Measurements from ENCODE around the gene ABHD2. TPM values are rescaled to one million over a fixed set of nuclear protein-coding genes. Genes with fewer than 3 reads are reported as not detected.

Gene ABHD2
- total RNA-seq, 1 experiment from 2014 or later: 15.6 TPM

DNA sequence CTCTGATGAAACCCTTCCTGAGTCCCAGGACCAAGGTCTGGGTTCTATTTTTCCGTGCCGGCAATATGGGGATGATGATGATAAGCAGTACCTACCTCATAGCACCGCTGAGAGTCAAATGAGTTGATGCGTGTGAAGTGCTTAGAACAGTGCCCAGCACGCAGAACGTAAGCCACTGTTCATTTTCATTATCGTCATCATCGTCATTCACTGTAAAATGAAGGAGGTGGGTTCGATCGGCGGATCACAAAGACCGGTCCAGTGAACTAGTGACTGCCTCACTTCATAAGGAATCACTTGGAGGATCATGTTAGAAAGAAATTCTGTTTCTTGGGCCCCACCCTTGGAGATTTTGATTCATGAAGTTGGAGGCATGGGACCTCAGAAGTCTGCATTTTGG is 88.9 kb downstream of the ABHD2 start:
- Mint-ChIP-seq H3K27me3 (ENCODE audit: low read depth) (no peaks in the 10 kb centered on the region), H3K4me1 (peaks cover 3 to 4% of the 10 kb centered on the region in 2 experiments; a peak in 3 of 4 replicates), H3K36me3 (ENCODE audit: insufficient read depth in 1 of 3, low read depth in 3 of 3) (no peaks in the 10 kb centered on the region; a peak in 1 of 7 replicates), H3K9me3 (no peaks in the 10 kb centered on the region), H3K4me3 (no peak overlapping the region), H3K27ac (no peak overlapping the region)
- TF ChIP-seq, protein P1, sequence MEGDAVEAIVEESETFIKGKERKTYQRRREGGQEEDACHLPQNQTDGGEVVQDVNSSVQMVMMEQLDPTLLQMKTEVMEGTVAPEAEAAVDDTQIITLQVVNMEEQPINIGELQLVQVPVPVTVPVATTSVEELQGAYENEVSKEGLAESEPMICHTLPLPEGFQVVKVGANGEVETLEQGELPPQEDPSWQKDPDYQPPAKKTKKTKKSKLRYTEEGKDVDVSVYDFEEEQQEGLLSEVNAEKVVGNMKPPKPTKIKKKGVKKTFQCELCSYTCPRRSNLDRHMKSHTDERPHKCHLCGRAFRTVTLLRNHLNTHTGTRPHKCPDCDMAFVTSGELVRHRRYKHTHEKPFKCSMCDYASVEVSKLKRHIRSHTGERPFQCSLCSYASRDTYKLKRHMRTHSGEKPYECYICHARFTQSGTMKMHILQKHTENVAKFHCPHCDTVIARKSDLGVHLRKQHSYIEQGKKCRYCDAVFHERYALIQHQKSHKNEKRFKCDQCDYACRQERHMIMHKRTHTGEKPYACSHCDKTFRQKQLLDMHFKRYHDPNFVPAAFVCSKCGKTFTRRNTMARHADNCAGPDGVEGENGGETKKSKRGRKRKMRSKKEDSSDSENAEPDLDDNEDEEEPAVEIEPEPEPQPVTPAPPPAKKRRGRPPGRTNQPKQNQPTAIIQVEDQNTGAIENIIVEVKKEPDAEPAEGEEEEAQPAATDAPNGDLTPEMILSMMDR (conservative IDR thresholded peaks at IDR 0.05): no peak
- H3K79me2 ChIP-seq (ENCODE audit: insufficient read depth, low read length): no peaks in the 10 kb centered on the region
- H2AK5ac ChIP-seq (ENCODE audit: insufficient read length, low read length): no peak overlapping the region
- no peak overlapping the region for H3K9ac ChIP-seq (ENCODE audit: extremely low read depth, insufficient read length, low read length)
- H3K23me2 ChIP-seq (ENCODE audit: insufficient read length, low read depth, low read length, poor library complexity, severe bottlenecking): no peaks in the 10 kb centered on the region
- no peak overlapping the region for H3K56ac ChIP-seq (ENCODE audit: insufficient read length, low read depth, low read length)
- no peak overlapping the region for H2BK15ac ChIP-seq (ENCODE audit: low read depth, low read length)
- H2BK12ac ChIP-seq (ENCODE audit: insufficient read length, low read depth, low read length): no peak overlapping the region
- H2BK120ac ChIP-seq (ENCODE audit: low read depth, low read length, poor library complexity, severe bottlenecking): no peak overlapping the region
- H3K4ac ChIP-seq (ENCODE audit: low read depth, low read length): no peak overlapping the region
- no peak overlapping the region for H2AFZ ChIP-seq (ENCODE audit: low read length)
- no peak overlapping the region for H3K4me2 ChIP-seq (ENCODE audit: insufficient read depth, insufficient read length, low read length)
- no peak overlapping the region for H3K27ac ChIP-seq (ENCODE audit: insufficient read length, low read depth, low read length)
- H4K5ac ChIP-seq (ENCODE audit: insufficient read length, low read depth, low read length): no peak overlapping the region
- H2BK20ac ChIP-seq (ENCODE audit: low read depth, low read length, poor library complexity, severe bottlenecking): no peak overlapping the region
- no peaks in the 10 kb centered on the region for H3K27me3 ChIP-seq (ENCODE audit: insufficient read depth, low read length)
- H3K18ac ChIP-seq (ENCODE audit: insufficient read length, low read depth, low read length): no peak overlapping the region
- H3K23ac ChIP-seq (ENCODE audit: insufficient read length, low read depth, low read length): no peak overlapping the region
- H3K4me1 ChIP-seq (ENCODE audit: insufficient read depth, low read length): no peaks in the 10 kb centered on the region
- WGBS (ENCODE audit: extremely low coverage, insufficient read length, low lambda C conversion rate): no CpG with 5 or more reads among the region's 12 CpGs
- no peak for DNase-seq
- no peaks in the 10 kb centered on the region for H3K79me1 ChIP-seq (ENCODE audit: insufficient read depth, low read depth, low read length, poor library complexity, severe bottlenecking)
- no peaks in the 10 kb centered on the region for H4K20me1 ChIP-seq (ENCODE audit: control insufficient read depth, insufficient read depth, insufficient read length)
- no peak overlapping the region for H2BK5ac ChIP-seq (ENCODE audit: insufficient read length, low read length)
- H3K9me3 ChIP-seq (ENCODE audit: control insufficient read depth, low read depth, low read length): no peaks in the 10 kb centered on the region
- H4K91ac ChIP-seq (ENCODE audit: insufficient read length, low read depth, low read length): no peak overlapping the region
- H4K8ac ChIP-seq (replicated peaks; ENCODE audit: insufficient read length, low read depth, low read length): no peak overlapping the region
- H3T11ph ChIP-seq (ENCODE audit: low read length): no peak overlapping the region
- H3K14ac ChIP-seq (ENCODE audit: insufficient read depth, low read length): no peak overlapping the region
